K562 (cell line): ENCODE data around the gene GSS. TPM values are rescaled to one million over a fixed set of nuclear protein-coding genes. Genes with fewer than 3 reads are reported as not detected.

Experiments used
- ATAC-seq: fragments of 200-7000 bp; cut with Tn5 transposase; 3 replicates; pipeline ENCODE4 v1.9.1; 2020; ENCODE audit warnings: moderate library complexity
- BruUV-seq: library from RNA; stranded (reverse); fragments of 400-500 nt; replicated peaks from 2 replicates; lab custom pipeline; 2021; lab: Mats Ljungman, UMichigan
- CTCF ChIA-PET: fragments of 300-600 bp; formaldehyde crosslinking; extraction: SDS; loops from one replicate; lab custom pipeline; 2021; ENCODE audit warnings: low intra/inter-chr PET ratio; lab: Yijun Ruan, JAX
- POLR2A ChIA-PET: fragments of 300-600, 350-650 bp; sonication (Branson Sonifier 250); formaldehyde crosslinking; extraction: SDS; loops from one replicate; lab custom pipeline; 2021; ENCODE audit warnings: antibody characterized with exemption, inconsistent platforms; lab: Yijun Ruan, JAX
- DNase-seq, 4 experiments: peaks; one replicate each; pipeline versions ENCODE4 v3.0.0 to v3.0.0-alpha.2; 2011 to 2018; ENCODE audit warnings: low spot score in 3 of 4, mixed read lengths in 3 of 4; ENCODE audit errors: extremely low read depth in 1 of 4
- FAIRE-seq: peaks from 2 replicates; lab custom pipeline; 2011; peaks lifted over from hg19 to GRCh38; lab: Jason Lieb, UNC
- H2AFZ ChIP-seq: 2 replicates; pipeline ENCODE4 v1.6.0; 2011; ENCODE audit warnings: low read depth, low read length, control low read depth, inconsistent platforms
- H3K27ac ChIP-seq: fragments of 200-600 bp; 3 replicates; pipeline ENCODE4 v1.8.0; 2011; ENCODE audit warnings: low read depth, mild to moderate bottlenecking, control low read depth, inconsistent platforms, low read length, moderate library complexity, mixed read lengths; ENCODE audit errors: extremely low read depth
- H3K27me3 ChIP-seq, 2 experiments: fragments of 300-600 bp in 1 of 2; 2 replicates in 1 of 2; 3 replicates in 1 of 2; pipeline versions ENCODE4 v1.6.0 to v1.8.0; 2011; ENCODE audit warnings: inconsistent platforms in 2 of 2, low read length in 2 of 2, mild to moderate bottlenecking in 1 of 2, mixed read lengths in 1 of 2, moderate library complexity in 1 of 2; ENCODE audit not compliant: control insufficient read depth in 2 of 2, insufficient read depth in 2 of 2
- H3K36me3 ChIP-seq: fragments of 300-600 bp; 3 replicates; pipeline ENCODE4 v1.8.0; 2011; ENCODE audit warnings: mild to moderate bottlenecking, low read length, inconsistent platforms; ENCODE audit not compliant: control insufficient read depth, insufficient read depth
- H3K4me1 ChIP-seq, 2 experiments: fragments of 200-600 bp in 1 of 2; replicated peaks in 1 of 2; 2 replicates in 1 of 2; 3 replicates in 1 of 2; pipeline versions ENCODE4 v1.5.1 to v1.8.0; 2011; ENCODE audit warnings: inconsistent platforms in 2 of 2, low read length in 2 of 2, mild to moderate bottlenecking in 1 of 2, mixed read lengths in 1 of 2, moderate library complexity in 1 of 2; ENCODE audit not compliant: control insufficient read depth in 2 of 2, insufficient read depth in 2 of 2
- H3K4me2 ChIP-seq: 2 replicates; pipeline ENCODE4 v1.6.1; 2011; ENCODE audit warnings: low read length, control low read depth, inconsistent platforms, mixed read lengths; ENCODE audit not compliant: insufficient read depth
- H3K4me3 ChIP-seq: fragments of 200-600 bp; sonication (generic), shearing (Covaris generic); 2 replicates; pipeline ENCODE4 v1.5.1; 2016; ENCODE audit warnings: control low read depth, inconsistent platforms
- H3K79me2 ChIP-seq: fragments of 200-600 bp; 3 replicates; pipeline ENCODE4 v1.8.0; 2011; ENCODE audit warnings: low read length, inconsistent platforms; ENCODE audit not compliant: control insufficient read depth, insufficient read depth
- H3K9ac ChIP-seq, 2 experiments: 2 replicates each; pipeline versions ENCODE4 v1.6.0 to v1.6.1; 2011; ENCODE audit warnings: low read depth in 2 of 2, low read length in 2 of 2, control low read depth in 1 of 2, inconsistent platforms in 1 of 2, mild to moderate bottlenecking in 1 of 2, mixed read lengths in 1 of 2; ENCODE audit not compliant: insufficient read depth in 1 of 2
- H3K9me1 ChIP-seq: one replicate; pipeline ENCODE4 v1.6.0; 2011; ENCODE audit warnings: inconsistent platforms, mild to moderate bottlenecking, low read length, moderate library complexity; ENCODE audit not compliant: control insufficient read depth, insufficient read depth
- H3K9me3 ChIP-seq: replicated peaks from 2 replicates; pipeline ENCODE4 v1.5.1; 2011; ENCODE audit warnings: low read depth, low read length, inconsistent platforms; ENCODE audit not compliant: control insufficient read depth, insufficient read depth
- H4K20me1 ChIP-seq: replicated peaks from 2 replicates; pipeline ENCODE4 v1.6.1; 2011; ENCODE audit warnings: low read length, inconsistent platforms, mixed read lengths; ENCODE audit not compliant: control insufficient read depth, insufficient read depth
- BCOR ChIP-seq: fragments of 450-650 bp; IDR thresholded peaks from 2 replicates; pipeline ENCODE4 v1.6.1; 2016
- EHMT2 ChIP-seq: fragments of 450-650 bp; IDR thresholded peaks from 2 replicates; pipeline ENCODE4 v1.6.1; 2018; ENCODE audit warnings: antibody characterized with exemption
- WGBS: fragments of 100-300 bp; shearing (Covaris generic); methylation state at CpG from one replicate; pipeline ENCODE4 v1.1.6; 2016; ENCODE audit warnings: low coverage, mixed read lengths; ENCODE audit not compliant: insufficient coverage; ENCODE audit errors: missing lambda C conversion rate; 5-methylcytosine and 5-hydroxymethylcytosine counted together
- in situ Hi-C: fragments of 300-500 bp; cut with MboI; formaldehyde crosslinking; loops from 4 replicates; pipeline ENCODE4 v1.15.0; 2018; ENCODE audit warnings: inconsistent platforms, mixed read lengths
- intact Hi-C: fragments of 100-400 bp; cut with micrococcal nuclease; formaldehyde crosslinking; loops from 2 replicates; pipeline ENCODE4 v1.14.2; 2022
- polyA plus RNA-seq, 8 experiments: library from polyadenylated mRNA; depleted of rRNA in 4 of 8; stranded (reverse) in 5 of 8; unstranded in 3 of 8; fragments of >200 nt; fragmentation: Nextera tagmentation in 2 of 8; fragmentation: Illumina TruSeq in 1 of 8; extraction: Ambion mirVana in 2 of 8; extraction: Trizol in 1 of 8; gene quantifications; 2 replicates each; pipeline versions ENCODE4 v1.2.1 to v1.2.3, GENCODE V29; 2011 to 2014; ENCODE audit warnings: inconsistent platforms in 1 of 8, missing spikeins in 1 of 8
- total RNA-seq, 7 experiments: library from RNA; depleted of rRNA in 6 of 7; stranded (reverse); fragments of >200 nt in 6 of 7; fragmentation: Illumina TruSeq in 2 of 7; extraction: Trizol in 2 of 7; gene quantifications; 2 replicates each; pipeline versions ENCODE4 v1.2.1 to v1.2.3, GENCODE V29; 2011 to 2021; ENCODE audit warnings: low replicate concordance in 1 of 7
- TF ChIP-seq, protein P1 (sequence below): fragments of 450-650 bp; IDR thresholded peaks from 2 replicates; pipeline ENCODE4 v1.6.1; 2016
- TF ChIP-seq, protein P2 (sequence below), 2 experiments: IDR thresholded peaks in 1 of 2; conservative IDR thresholded peaks in 1 of 2; 2 replicates each; pipeline ENCODE4 v1.6.1; 2016; ENCODE audit warnings: low read depth in 2 of 2, mild to moderate bottlenecking in 1 of 2, missing compliant biosample characterization in 1 of 2, missing genetic modification characterization in 1 of 2, moderate library complexity in 1 of 2

Gene GSS
- total and polyA plus RNA-seq, 9 of the 15 experiments (the other 6 are each of a cell fraction or from before 2014, with no cell fraction given): 18.4 to 165 (median 89.4) TPM

- intact Hi-C loops (no loop called here), in situ Hi-C loops (no loop called here)
- no peak overlapping the region for H2AFZ ChIP-seq
- H3K9me3 ChIP-seq: no peaks in the 10 kb centered on the region
- WGBS: 41% methylated on average over 4 of the region's 4 CpGs
- POLR2A ChIA-PET: interaction anchor here (1.4 to 3.6 kb wide), 2 partner anchors 9 to 11 kb away, joined by 3 to 17 read pairs; no protein-coding TSS in a partner anchor
- FAIRE-seq (no peak), DNase-seq (no peak), ATAC-seq (no peak)
- TF ChIP-seq, protein P1, sequence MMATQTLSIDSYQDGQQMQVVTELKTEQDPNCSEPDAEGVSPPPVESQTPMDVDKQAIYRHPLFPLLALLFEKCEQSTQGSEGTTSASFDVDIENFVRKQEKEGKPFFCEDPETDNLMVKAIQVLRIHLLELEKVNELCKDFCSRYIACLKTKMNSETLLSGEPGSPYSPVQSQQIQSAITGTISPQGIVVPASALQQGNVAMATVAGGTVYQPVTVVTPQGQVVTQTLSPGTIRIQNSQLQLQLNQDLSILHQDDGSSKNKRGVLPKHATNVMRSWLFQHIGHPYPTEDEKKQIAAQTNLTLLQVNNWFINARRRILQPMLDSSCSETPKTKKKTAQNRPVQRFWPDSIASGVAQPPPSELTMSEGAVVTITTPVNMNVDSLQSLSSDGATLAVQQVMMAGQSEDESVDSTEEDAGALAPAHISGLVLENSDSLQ: peak; percentile 66
- TF ChIP-seq BCOR: peak; percentile 32; the same call in 1 of the 2 replicates
- TF ChIP-seq, protein P2, sequence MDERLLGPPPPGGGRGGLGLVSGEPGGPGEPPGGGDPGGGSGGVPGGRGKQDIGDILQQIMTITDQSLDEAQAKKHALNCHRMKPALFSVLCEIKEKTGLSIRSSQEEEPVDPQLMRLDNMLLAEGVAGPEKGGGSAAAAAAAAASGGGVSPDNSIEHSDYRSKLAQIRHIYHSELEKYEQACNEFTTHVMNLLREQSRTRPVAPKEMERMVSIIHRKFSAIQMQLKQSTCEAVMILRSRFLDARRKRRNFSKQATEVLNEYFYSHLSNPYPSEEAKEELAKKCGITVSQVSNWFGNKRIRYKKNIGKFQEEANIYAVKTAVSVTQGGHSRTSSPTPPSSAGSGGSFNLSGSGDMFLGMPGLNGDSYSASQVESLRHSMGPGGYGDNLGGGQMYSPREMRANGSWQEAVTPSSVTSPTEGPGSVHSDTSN (CRISPR knock-in tag; IDR thresholded peaks at IDR 0.05; ENCODE audit: low read depth): no peak
- TF ChIP-seq, protein P2 (tag; conservative IDR thresholded peaks at IDR 0.05; ENCODE audit: low read depth): 0 out of 2 replicates have a peak, but pooled peaks have one; percentile 16
- TF ChIP-seq EHMT2: no peak
- no TSS peak for BruUV-seq
- no peaks in the 10 kb centered on the region for H3K27me3 ChIP-seq
- peaks cover 3% of the 10 kb centered on the region; the same call in 2 of the 3 replicates for H3K36me3 ChIP-seq
- CTCF ChIA-PET: interaction anchor here (1.1 kb wide), 1 partner anchor 116 kb away, joined by 3 read pairs; no protein-coding TSS in a partner anchor
- peaks cover 0 to 40% of the 10 kb centered on the region in 2 experiments; a peak in 3 of 5 replicates for H3K4me1 ChIP-seq
- H3K4me2 ChIP-seq: no peak overlapping the region
- H3K27ac ChIP-seq: no peak overlapping the region
- H3K79me2 ChIP-seq: no peaks in the 10 kb centered on the region
- no peaks in the 10 kb centered on the region for H3K9me1 ChIP-seq
- peaks cover 4% of the 10 kb centered on the region; the same call in 1 of the 2 replicates for H4K20me1 ChIP-seq
- H3K4me3 ChIP-seq: no peak overlapping the region
- H3K9ac ChIP-seq: no peak overlapping the region
Observed at GRCh38 chr20:34989118-34989517, 33.5 kb upstream of the GSS start.
